HCT116 (cell line): ENCODE data around the gene OR2A7.
"Not testable (repeated sequence)": the region's sequence is repeated elsewhere in the genome, so short reads cannot be mapped to it uniquely, and the experiment has no call there.

Experiments used
- ELF1 ChIP-seq: IDR thresholded peaks from 2 replicates; pipeline ENCODE4 v1.6.1; 2012; ENCODE audit warnings: low read depth, borderline replicate concordance
- EZH2 ChIP-seq: fragments of 200-600 bp; sonication (generic); IDR thresholded peaks from 2 replicates; pipeline ENCODE4 v1.6.1; 2017; ENCODE audit warnings: antibody characterized with exemption, mixed run types
- EZH2phosphoT487 ChIP-seq: fragments of 200-600 bp; IDR thresholded peaks from 2 replicates; pipeline ENCODE4 v1.6.1; 2018; ENCODE audit warnings: antibody characterized with exemption, borderline replicate concordance
- JUND ChIP-seq: IDR thresholded peaks from 2 replicates; pipeline ENCODE4 v1.6.1; 2012
- POLR2A ChIP-seq: IDR thresholded peaks from 2 replicates; pipeline ENCODE4 v1.7.0; 2011; ENCODE audit warnings: borderline replicate concordance; ENCODE audit not compliant: insufficient read depth, insufficient read length; ENCODE audit errors: extremely low read depth
- POLR2AphosphoS5 ChIP-seq: IDR thresholded peaks from 2 replicates; pipeline ENCODE4 v1.6.1; 2011; ENCODE audit warnings: mild to moderate bottlenecking, low read depth, low read length, moderate library complexity
- SIN3A ChIP-seq: IDR thresholded peaks from 2 replicates; pipeline ENCODE4 v1.6.1; 2012; ENCODE audit warnings: low read depth
- SRF ChIP-seq: IDR thresholded peaks from 2 replicates; pipeline ENCODE4 v1.6.1; 2012; ENCODE audit warnings: low read depth
- YY1 ChIP-seq: IDR thresholded peaks from 2 replicates; pipeline ENCODE4 v1.6.1; 2011; ENCODE audit warnings: low read length, low read depth, moderate library complexity, mild to moderate bottlenecking; ENCODE audit not compliant: insufficient replicate concordance; ENCODE audit errors: extremely low read depth
- ZNF274 ChIP-seq: fragments of 200-500 bp; sonication (Bioruptor generic); IDR thresholded peaks from 2 replicates; pipeline ENCODE4 v1.6.1; 2014; ENCODE audit warnings: mild to moderate bottlenecking, low read depth, low read length, inconsistent platforms
- TF ChIP-seq, protein P1 (sequence below), 3 experiments: fragments of 200-600 bp in 1 of 3; sonication (generic) in 1 of 3; IDR thresholded peaks in 2 of 3; conservative IDR thresholded peaks in 1 of 3; 2 replicates each; pipeline ENCODE4 v1.5.1; 2012 to 2017; ENCODE audit warnings: low read depth in 2 of 3, low read length in 2 of 3, antibody characterized with exemption in 1 of 3, borderline replicate concordance in 1 of 3, control low read depth in 1 of 3, mild to moderate bottlenecking in 1 of 3, mixed read lengths in 1 of 3, mixed run types in 1 of 3, moderate library complexity in 1 of 3; ENCODE audit not compliant: insufficient read depth in 1 of 3
- TF ChIP-seq, protein P2 (sequence below): IDR thresholded peaks from 2 replicates; pipeline ENCODE4 v1.6.1; 2012; ENCODE audit warnings: low read depth
- TF ChIP-seq, protein P3 (sequence below): IDR thresholded peaks from 2 replicates; pipeline ENCODE4 v1.6.1; 2012

- TF ChIP-seq SIN3A, JUND, ELF1, EZH2, POLR2A, POLR2AphosphoS5, ZNF274, SRF, YY1, EZH2phosphoT487: not testable (repeated sequence)
- TF ChIP-seq, protein P1, sequence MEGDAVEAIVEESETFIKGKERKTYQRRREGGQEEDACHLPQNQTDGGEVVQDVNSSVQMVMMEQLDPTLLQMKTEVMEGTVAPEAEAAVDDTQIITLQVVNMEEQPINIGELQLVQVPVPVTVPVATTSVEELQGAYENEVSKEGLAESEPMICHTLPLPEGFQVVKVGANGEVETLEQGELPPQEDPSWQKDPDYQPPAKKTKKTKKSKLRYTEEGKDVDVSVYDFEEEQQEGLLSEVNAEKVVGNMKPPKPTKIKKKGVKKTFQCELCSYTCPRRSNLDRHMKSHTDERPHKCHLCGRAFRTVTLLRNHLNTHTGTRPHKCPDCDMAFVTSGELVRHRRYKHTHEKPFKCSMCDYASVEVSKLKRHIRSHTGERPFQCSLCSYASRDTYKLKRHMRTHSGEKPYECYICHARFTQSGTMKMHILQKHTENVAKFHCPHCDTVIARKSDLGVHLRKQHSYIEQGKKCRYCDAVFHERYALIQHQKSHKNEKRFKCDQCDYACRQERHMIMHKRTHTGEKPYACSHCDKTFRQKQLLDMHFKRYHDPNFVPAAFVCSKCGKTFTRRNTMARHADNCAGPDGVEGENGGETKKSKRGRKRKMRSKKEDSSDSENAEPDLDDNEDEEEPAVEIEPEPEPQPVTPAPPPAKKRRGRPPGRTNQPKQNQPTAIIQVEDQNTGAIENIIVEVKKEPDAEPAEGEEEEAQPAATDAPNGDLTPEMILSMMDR (IDR thresholded peaks at IDR 0.05 in 2 of 3, conservative IDR thresholded peaks at IDR 0.05 in 1 of 3; ENCODE audit: borderline replicate concordance in 1 of 3, insufficient read depth in 1 of 3, low read depth in 2 of 3, low read length in 2 of 3) = not testable (repeated sequence)
- TF ChIP-seq, protein P2, sequence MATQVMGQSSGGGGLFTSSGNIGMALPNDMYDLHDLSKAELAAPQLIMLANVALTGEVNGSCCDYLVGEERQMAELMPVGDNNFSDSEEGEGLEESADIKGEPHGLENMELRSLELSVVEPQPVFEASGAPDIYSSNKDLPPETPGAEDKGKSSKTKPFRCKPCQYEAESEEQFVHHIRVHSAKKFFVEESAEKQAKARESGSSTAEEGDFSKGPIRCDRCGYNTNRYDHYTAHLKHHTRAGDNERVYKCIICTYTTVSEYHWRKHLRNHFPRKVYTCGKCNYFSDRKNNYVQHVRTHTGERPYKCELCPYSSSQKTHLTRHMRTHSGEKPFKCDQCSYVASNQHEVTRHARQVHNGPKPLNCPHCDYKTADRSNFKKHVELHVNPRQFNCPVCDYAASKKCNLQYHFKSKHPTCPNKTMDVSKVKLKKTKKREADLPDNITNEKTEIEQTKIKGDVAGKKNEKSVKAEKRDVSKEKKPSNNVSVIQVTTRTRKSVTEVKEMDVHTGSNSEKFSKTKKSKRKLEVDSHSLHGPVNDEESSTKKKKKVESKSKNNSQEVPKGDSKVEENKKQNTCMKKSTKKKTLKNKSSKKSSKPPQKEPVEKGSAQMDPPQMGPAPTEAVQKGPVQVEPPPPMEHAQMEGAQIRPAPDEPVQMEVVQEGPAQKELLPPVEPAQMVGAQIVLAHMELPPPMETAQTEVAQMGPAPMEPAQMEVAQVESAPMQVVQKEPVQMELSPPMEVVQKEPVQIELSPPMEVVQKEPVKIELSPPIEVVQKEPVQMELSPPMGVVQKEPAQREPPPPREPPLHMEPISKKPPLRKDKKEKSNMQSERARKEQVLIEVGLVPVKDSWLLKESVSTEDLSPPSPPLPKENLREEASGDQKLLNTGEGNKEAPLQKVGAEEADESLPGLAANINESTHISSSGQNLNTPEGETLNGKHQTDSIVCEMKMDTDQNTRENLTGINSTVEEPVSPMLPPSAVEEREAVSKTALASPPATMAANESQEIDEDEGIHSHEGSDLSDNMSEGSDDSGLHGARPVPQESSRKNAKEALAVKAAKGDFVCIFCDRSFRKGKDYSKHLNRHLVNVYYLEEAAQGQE = not testable (repeated sequence)
- TF ChIP-seq, protein P3, sequence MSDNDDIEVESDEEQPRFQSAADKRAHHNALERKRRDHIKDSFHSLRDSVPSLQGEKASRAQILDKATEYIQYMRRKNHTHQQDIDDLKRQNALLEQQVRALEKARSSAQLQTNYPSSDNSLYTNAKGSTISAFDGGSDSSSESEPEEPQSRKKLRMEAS = not testable (repeated sequence)
Observed at GRCh38 chr7:144223675-144224074, 40.9 kb downstream of the OR2A7 start.
